Left renal pelvis (tissue), 4 donors: ENCODE data around the gene GRID2. TPM values are rescaled to one million over a fixed set of nuclear protein-coding genes. Genes with fewer than 3 reads are reported as not detected.

Experiments used
- DNase-seq, 4 donors: peaks; one replicate each; pipeline ENCODE4 v3.0.0-alpha.2; 2013; ENCODE audit warnings: low read depth in 4 of 4, low spot score in 3 of 4
- polyA plus RNA-seq, 4 donors: library from polyadenylated mRNA; unstranded; fragments of 120-200 nt; gene quantifications; one replicate each; pipeline ENCODE4 v1.2.1, GENCODE V29; 2013; ENCODE audit not compliant: insufficient read length in 4 of 4

The GRID2 gene
- polyA plus RNA-seq, 4 donors: 2.9 to 7.1 (median 3.4) TPM

- no peak for DNase-seq
Measured at GRCh38 chr4:93710101-93710846, 1406.5 kb downstream of the GRID2 start.

GRCh38 chr4:93710847-93711430, 1407.2 kb downstream of the GRID2 start:
- no peak for DNase-seq

- no peak for DNase-seq
Measured at GRCh38 chr4:93718233-93718632, 1414.5 kb downstream of the GRID2 start.

- no peak for DNase-seq
Measured at GRCh38 chr4:93719552-93719951, 1415.8 kb downstream of the GRID2 start.

GRCh38 chr4:93722446-93722845, 1418.7 kb downstream of the GRID2 start:
- no peak for DNase-seq

GRCh38 chr4:93730251-93730650, 1426.5 kb downstream of the GRID2 start:
- DNase-seq: no peak

- no peak for DNase-seq
Measured at GRCh38 chr4:93730760-93731159, 1427.0 kb downstream of the GRID2 start.

GRCh38 chr4:93731456-93731855, 1427.7 kb downstream of the GRID2 start:
- DNase-seq: no peak

GRCh38 chr4:93732509-93732908, 1428.7 kb downstream of the GRID2 start:
- no peak for DNase-seq

GRCh38 chr4:93740890-93741289, 1437.1 kb downstream of the GRID2 start:
- no peak for DNase-seq

GRCh38 chr4:93743022-93743421, 1439.3 kb downstream of the GRID2 start:
- DNase-seq: no peak

- DNase-seq: no peak
Measured at GRCh38 chr4:93743635-93744034, 1439.9 kb downstream of the GRID2 start.

- no peak for DNase-seq
Measured at GRCh38 chr4:93744961-93745360, 1441.2 kb downstream of the GRID2 start.

- no peak for DNase-seq
Measured at GRCh38 chr4:93746031-93746430, 1442.3 kb downstream of the GRID2 start.

- no peak for DNase-seq
Measured at GRCh38 chr4:93747220-93747619, 1443.5 kb downstream of the GRID2 start.

GRCh38 chr4:93748373-93749291, 1444.9 kb downstream of the GRID2 start:
- no peak for DNase-seq

GRCh38 chr4:93749292-93749761, 1445.6 kb downstream of the GRID2 start:
- DNase-seq: no peak

GRCh38 chr4:93751411-93751810, 1447.6 kb downstream of the GRID2 start:
- no peak for DNase-seq

GRCh38 chr4:93756101-93756500, 1452.3 kb downstream of the GRID2 start:
- no peak for DNase-seq

- DNase-seq: no peak
Measured at GRCh38 chr4:93759506-93759905, 1455.7 kb downstream of the GRID2 start.

GRCh38 chr4:93760284-93760683, 1456.5 kb downstream of the GRID2 start:
- no peak for DNase-seq
